ENCODE results near the gene LRPAP1. TPM values are rescaled to one million over a fixed set of nuclear protein-coding genes. Genes with fewer than 3 reads are reported as not detected.

The LRPAP1 gene
- total RNA-seq, 1 donor from 2014 or later: 134 TPM

DNA sequence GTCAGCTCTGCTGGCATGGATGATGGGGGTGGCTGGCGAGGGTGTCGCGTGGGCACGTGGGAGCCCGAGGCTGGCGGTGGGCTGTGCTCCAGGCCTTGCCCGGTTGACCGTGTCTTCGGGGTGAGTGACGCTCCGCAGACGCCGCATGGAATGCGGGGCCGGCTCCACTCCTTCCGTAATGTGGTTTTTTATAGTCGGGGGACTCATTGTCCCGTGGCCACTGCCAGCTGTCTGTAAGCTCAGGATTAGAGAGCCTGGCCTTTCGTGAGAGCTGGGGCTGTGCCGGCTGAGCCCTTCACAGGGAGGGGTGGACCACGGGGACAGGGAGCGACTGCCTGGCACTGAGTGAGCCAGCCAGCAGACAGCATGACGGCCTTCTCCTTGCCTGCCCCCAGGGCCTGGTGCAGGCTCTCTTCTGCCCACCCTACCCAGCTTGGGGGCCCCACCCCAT, 48.7 kb downstream of the LRPAP1 start:
- Mint-ChIP-seq H3K9me3 (ENCODE audit: low read depth) (no peaks in the 10 kb centered on the region), H3K36me3 (ENCODE audit: insufficient read depth) (no peaks in the 10 kb centered on the region), H3K4me1 (ENCODE audit: low read depth) (peaks cover 2% of the 10 kb centered on the region), H3K27me3 (peaks cover 33% of the 10 kb centered on the region), H3K4me3 (ENCODE audit: low read depth) (no peak overlapping the region), H3K27ac (no peak overlapping the region)
- no peak for DNase-seq (ENCODE audit: low spot score, unreplicated experiment)
- TF ChIP-seq, protein P1, sequence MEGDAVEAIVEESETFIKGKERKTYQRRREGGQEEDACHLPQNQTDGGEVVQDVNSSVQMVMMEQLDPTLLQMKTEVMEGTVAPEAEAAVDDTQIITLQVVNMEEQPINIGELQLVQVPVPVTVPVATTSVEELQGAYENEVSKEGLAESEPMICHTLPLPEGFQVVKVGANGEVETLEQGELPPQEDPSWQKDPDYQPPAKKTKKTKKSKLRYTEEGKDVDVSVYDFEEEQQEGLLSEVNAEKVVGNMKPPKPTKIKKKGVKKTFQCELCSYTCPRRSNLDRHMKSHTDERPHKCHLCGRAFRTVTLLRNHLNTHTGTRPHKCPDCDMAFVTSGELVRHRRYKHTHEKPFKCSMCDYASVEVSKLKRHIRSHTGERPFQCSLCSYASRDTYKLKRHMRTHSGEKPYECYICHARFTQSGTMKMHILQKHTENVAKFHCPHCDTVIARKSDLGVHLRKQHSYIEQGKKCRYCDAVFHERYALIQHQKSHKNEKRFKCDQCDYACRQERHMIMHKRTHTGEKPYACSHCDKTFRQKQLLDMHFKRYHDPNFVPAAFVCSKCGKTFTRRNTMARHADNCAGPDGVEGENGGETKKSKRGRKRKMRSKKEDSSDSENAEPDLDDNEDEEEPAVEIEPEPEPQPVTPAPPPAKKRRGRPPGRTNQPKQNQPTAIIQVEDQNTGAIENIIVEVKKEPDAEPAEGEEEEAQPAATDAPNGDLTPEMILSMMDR (IDR thresholded peaks at IDR 0.05; ENCODE audit: unreplicated experiment): no peak

DNA sequence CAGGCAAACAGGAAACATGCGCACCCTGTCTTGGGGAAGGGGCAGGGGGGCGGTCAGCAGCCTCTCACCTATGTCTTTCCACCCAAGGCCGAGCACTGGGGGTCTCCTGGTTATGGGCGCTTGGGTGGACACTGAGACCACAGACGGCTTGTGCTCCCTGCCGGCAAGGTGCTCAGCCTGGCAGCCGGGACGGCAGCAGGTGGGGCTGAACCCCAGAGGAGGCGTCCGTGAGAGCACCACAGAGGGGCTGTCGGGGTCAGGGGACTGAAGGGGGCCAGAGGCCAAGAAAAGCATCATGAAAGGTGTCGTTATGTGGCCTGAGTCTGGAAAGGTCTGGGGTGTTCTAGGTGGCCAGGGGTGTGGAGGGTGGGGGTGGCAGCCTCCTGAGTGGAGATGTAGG, 49.5 kb downstream of the LRPAP1 start:
- Mint-ChIP-seq H3K27ac (no peak overlapping the region), H3K9me3 (ENCODE audit: low read depth) (no peaks in the 10 kb centered on the region), H3K36me3 (ENCODE audit: insufficient read depth) (no peaks in the 10 kb centered on the region), H3K27me3 (peaks cover 28% of the 10 kb centered on the region), H3K4me3 (ENCODE audit: low read depth) (no peak overlapping the region), H3K4me1 (ENCODE audit: low read depth) (peaks cover 2% of the 10 kb centered on the region)
- TF ChIP-seq, protein P1 (IDR thresholded peaks at IDR 0.05; ENCODE audit: unreplicated experiment): no peak
- no peak for DNase-seq (ENCODE audit: low spot score, unreplicated experiment)

DNA sequence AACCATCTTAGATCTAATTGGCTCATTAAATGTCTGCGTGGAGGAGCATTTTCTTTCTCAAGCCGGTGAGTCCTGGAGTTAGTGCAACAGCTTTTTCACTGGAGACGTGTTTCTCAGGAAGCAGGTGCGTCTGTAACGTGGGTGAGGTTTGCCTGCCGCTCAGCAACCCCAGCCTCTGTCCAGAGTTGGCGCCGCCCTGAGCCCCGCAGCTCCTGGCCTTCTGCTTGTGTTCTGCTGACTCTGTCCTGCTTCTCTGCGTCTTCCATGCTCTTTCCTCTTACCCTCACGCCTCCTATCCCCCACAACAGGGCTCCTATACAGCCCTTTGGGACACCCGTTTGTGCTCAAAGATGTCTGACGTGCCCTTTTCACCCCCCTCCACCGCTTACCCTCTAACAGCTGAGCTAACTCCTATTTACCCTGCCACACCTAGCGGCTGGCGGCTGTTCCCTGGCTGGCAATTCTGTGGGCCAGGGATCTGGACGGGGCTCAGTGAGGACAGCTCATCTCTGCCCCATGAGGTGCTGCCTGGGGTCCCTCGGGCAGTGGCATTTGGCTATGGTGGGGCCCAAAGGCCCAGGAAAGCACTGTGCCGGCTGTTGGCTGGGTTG, 50.3 kb downstream of the LRPAP1 start:
- H3K4me1 Mint-ChIP-seq (ENCODE audit: low read depth): peaks cover 2% of the 10 kb centered on the region
- H3K27me3 Mint-ChIP-seq: peaks cover 26% of the 10 kb centered on the region
- H3K27ac Mint-ChIP-seq: no peak overlapping the region
- no peak for DNase-seq (ENCODE audit: low spot score, unreplicated experiment)
- H3K4me3 Mint-ChIP-seq (ENCODE audit: low read depth): no peak overlapping the region
- no peaks in the 10 kb centered on the region for H3K36me3 Mint-ChIP-seq (ENCODE audit: insufficient read depth)
- TF ChIP-seq, protein P1 (IDR thresholded peaks at IDR 0.05; ENCODE audit: unreplicated experiment): no peak
- H3K9me3 Mint-ChIP-seq (ENCODE audit: low read depth): no peaks in the 10 kb centered on the region

DNA sequence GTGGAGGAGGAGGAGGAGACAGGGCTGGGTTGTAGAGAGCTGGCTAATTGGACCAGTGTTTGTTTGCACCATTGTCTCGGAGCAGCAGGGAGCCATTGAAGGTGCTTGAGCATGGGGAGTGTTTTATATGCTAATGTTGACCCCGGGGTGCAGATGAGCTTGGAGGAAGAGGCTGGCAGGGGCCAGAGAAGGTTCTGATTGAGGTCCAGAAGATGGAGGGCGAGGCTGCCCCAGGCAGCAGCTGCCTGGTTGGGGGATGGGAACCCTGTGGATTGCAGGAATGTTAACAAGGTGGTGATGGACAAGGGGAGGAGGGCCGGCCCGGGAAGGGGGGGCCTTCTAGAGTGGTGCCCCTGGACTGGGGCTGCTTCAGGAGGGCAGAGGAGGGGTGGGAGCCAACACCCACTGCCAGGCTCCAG, 51.1 kb downstream of the LRPAP1 start:
- DNase-seq (ENCODE audit: low spot score, unreplicated experiment): no peak
- Mint-ChIP-seq H3K9me3 (ENCODE audit: low read depth) (no peaks in the 10 kb centered on the region), H3K4me1 (ENCODE audit: low read depth) (peaks cover 2% of the 10 kb centered on the region), H3K27me3 (peaks cover 27% of the 10 kb centered on the region), H3K27ac (no peak overlapping the region), H3K4me3 (ENCODE audit: low read depth) (no peak overlapping the region), H3K36me3 (ENCODE audit: insufficient read depth) (no peaks in the 10 kb centered on the region)
- TF ChIP-seq, protein P1 (IDR thresholded peaks at IDR 0.05; ENCODE audit: unreplicated experiment): no peak

DNA sequence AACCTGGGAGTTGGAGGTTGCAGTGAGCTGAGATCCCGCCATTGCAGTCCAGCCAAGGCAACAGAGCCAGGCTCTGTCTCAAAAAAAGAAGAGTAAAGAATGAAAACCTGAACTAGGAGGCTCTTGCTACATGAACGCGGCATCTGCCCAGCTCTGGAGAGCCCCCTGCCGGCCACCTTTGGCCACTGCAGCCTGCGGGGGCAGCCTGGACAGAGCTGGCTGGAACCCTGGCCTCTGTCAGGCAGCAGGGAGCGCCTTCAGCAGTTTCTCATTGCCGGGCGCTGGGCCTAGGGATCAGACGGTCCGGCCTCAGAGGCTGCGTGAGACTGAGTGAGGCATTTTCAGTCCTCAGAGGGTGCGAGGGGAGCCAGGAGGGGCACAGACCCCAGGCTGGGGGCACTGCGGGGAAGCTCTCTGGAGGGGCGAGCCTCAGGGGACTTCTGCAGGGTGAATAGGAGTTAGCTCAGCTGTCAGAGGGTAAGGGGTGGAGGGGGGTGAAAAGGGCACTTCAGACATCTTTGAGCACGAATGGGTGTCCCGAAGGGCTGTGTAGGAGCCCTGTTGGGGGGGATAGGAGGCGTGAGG, 51.6 kb downstream of the LRPAP1 start:
- Mint-ChIP-seq H3K36me3 (ENCODE audit: insufficient read depth) (no peaks in the 10 kb centered on the region), H3K4me3 (ENCODE audit: low read depth) (no peak overlapping the region), H3K27me3 (peaks cover 27% of the 10 kb centered on the region), H3K9me3 (ENCODE audit: low read depth) (no peaks in the 10 kb centered on the region), H3K4me1 (ENCODE audit: low read depth) (peaks cover 2% of the 10 kb centered on the region), H3K27ac (no peak overlapping the region)
- DNase-seq (ENCODE audit: low spot score, unreplicated experiment): peak; percentile 92
- TF ChIP-seq, protein P1 (IDR thresholded peaks at IDR 0.05; ENCODE audit: unreplicated experiment): peak; percentile 100

Measured in progenitor cell of endocrine pancreas (in vitro differentiated cells).